Epidermal melanocyte (primary cell): ENCODE results near the gene DMGDH.
"Not testable (repeated sequence)": the region's sequence is repeated elsewhere in the genome, so short reads cannot be mapped to it uniquely, and the experiment has no call there.

Source experiments
- DNase-seq: peaks from one replicate; pipeline ENCODE4 v3.0.0; 2011; ENCODE audit warnings: low spot score; ENCODE audit not compliant: insufficient read length

The DMGDH gene

DNA sequence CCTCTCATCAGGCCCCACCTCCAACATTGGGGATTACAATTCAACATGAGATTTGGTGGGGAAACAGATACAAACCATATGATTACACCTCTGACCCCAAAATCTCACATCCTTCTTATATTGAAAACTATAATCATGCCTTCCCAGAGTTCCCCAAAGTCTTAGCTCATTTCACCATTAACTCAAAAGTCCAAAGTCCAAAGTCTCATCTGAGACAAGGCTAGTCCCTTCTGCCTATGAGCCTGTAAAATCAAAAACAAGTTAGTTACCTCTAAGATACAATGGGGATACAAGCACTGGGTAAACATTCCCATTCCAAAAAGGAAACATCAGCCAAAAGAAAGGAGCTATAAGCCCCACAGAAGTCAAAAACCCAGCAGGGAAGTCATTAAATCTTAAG is 57.6 kb downstream of the DMGDH start:
- DNase-seq: no peak

DNA sequence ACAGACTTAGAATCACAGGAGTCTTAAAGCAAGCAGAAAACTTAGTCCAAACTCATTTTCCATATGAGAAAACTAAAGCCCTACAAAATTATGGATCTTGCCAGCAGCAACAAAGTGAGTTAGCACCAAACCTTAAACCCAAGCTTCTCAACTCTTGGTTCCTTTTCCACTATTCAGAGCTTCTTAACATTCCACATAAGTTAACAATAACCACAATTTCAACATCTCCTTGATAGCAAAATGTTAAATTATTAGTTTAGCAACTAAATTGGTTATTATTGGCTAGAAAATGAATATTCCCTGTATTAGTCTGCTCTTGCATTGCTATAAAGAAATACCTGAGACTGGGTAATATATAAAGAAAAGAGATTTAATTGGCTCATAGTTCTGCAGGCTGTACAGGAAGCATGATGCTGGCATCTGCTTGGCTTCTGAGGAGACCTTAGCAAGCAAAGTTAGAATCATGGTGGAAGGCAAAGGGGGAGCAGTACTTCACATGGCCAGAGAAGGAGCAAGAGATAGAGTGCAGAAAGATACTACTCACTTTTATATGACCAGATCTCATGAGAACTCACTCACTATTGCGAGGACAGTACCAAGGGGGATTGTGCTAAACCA is 58.1 kb downstream of the DMGDH start:
- DNase-seq: no peak

DNA sequence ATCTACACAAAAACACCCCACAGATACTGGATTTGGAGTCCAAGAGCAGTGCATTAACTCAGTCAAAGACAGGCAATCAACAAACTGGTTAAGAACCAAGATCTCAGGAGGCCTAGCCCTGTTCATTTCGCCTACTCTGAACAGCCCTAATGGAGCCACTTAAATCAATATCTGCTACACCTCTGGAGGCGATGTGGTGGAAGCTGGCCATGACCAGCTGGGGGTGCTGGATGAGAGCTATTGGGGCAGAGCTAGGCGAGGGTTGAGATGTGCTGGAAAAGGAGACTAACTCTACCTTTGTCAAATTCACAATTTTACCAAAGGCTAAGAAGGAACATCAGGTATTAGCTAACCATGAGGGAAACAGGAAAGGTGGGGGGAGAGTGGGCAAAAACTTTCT is 61.1 kb downstream of the DMGDH start:
- no peak for DNase-seq

DNA sequence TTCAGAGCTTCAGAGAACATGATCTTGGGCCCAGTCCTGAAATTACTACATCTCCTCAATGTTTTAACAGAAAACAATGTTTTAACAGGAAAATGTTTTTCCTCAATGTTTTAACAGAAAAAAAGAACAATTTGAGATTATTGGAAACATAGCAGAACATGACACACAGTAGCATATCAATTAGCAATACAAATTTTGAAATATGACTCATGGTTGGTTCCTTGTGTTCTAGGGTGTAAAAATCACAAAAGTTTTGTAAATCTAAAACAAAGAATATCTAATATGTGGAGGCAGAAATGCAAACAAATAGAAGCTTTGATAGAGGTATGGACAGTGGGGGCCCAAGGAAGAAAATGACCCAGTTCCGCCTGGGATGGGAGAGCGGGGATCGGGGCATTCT is 61.6 kb downstream of the DMGDH start:
- DNase-seq: no peak

DNA sequence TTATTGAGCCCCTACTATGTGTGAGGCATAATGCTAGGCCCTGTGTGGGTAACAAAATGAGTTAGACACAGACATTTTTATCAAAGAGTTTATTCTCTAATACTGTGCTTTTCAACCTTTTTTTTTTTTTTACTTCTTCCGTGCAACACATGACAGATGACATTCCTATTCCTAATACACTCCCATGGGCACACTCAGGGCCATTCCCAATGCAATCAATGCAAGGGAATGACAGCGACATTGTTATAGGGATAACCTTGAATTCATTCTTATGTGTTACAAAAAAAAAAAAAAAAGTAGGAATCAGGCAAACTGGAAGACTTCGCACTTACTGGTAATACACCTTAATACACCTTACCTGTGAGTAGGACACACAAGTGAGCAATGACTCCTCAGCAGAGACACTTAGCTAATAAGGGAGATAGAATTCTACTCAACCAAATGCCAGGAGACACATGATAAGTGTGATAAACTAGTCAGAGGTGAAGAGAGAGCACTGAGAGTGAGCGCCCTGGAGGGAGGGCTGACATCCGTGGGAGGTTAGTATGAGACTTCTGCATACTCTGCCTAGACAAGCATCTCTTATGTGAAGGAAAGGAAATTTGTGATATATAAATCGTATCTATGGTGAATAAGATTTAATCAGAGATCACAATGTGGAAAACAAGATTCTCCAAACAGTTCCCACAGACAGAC is 63.4 kb downstream of the DMGDH start:
- DNase-seq: no peak

- DNase-seq: no peak
Observed at GRCh38 chr5:79005151-79005550, 64.3 kb downstream of the DMGDH start.

- no peak for DNase-seq
Observed at GRCh38 chr5:79002374-79002773, 67.1 kb downstream of the DMGDH start.

DNA sequence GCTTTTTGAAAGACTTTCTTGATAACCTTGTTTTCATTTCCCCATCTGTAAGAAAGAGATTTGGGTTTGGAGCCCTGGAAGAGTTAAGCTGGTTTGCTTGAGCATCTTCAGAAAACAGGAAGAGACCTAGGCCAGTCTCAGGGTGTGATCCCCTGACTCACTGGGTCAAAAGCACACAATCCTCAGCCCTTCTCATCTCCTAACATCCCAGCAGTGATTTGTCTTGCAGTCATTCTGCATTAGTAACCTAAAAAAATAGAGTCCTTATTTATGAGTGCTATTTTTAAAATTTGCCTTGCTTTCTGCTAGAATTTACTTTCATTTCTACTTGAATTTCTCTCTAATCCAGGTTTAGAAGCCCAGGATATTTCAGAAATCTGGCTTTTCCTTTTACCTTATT is 68.0 kb downstream of the DMGDH start:
- DNase-seq: no peak

- no peak for DNase-seq
Observed at GRCh38 chr5:78997090-78997489, 72.4 kb downstream of the DMGDH start.

- DNase-seq: no peak
Observed at GRCh38 chr5:78995521-78996007, 73.9 kb downstream of the DMGDH start.

GRCh38 chr5:78993165-78993564 is 76.3 kb downstream of the DMGDH start:
- no peak for DNase-seq

- DNase-seq: no peak
Observed at GRCh38 chr5:78992146-78992545, 77.3 kb downstream of the DMGDH start.

DNA sequence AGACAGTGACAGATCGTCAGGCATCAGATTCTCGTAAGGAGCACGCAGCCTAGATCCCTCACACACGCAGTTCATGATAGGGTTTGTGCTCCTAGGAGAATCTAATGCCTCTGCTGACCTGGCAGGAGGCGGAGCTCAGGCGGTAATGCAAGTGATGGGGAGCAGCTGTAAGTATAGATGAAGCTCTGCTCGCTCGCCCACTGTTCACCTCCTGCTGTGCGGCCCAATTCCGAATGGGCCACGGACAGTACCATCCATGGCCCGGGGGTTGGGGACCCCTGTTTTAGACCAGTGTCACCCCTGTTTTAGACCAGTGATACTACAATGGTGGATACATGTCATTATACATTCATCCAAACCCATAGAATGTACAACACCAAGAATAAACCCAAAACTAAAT is 80.4 kb downstream of the DMGDH start:
- DNase-seq: no peak

GRCh38 chr5:78985725-78986223 is 83.7 kb downstream of the DMGDH start:
- DNase-seq: no peak

GRCh38 chr5:78985116-78985724 is 84.3 kb downstream of the DMGDH start, which contains the start of gene ARSB:
Gene ARSB, minus strand, starts transcription at chr5:78985310. Its CDS starts 62 bp downstream, at chr5:78985248.
- DNase-seq: no peak

GRCh38 chr5:78984439-78985115 is 84.9 kb downstream of the DMGDH start:
- peak; percentile 83 for DNase-seq

DNA sequence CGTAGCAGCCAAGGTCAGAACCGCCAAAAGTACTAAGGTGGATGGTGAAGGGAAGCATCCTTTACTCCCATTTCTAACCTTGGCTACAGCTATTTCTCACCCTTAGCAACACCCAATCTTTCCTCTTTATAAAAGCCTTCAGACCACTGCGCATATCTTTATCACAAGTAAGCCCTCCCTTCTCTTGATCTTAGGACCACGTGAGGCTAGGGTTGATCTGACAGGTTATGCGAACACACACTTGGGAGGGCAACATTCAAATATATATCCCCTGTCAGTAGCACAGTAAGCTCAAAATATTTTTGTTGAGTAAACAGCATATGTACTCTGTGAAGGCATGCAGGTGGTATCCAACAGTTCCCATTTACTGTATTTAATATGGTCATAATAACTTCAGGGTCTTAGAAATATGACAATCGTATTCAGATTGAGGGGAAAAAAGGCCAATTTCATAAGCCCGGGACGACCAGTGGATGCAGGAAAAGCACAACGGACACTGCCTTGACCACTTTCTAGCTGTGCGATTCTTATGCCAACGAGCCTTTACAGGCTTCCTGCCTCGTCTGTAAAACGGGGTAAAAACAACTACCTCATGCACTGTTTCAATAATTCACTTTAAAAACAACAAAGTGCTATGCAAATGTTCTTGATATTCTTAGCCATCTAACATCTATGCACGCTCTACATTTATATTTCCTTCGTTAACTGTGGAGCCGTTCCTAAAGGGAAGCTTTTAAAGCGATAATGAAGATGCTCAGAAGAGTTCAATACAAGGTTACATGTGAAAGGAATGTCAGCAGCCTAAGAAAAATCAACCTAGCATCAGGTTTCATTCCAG is 85.7 kb downstream of the DMGDH start:
- DNase-seq: no peak

DNA sequence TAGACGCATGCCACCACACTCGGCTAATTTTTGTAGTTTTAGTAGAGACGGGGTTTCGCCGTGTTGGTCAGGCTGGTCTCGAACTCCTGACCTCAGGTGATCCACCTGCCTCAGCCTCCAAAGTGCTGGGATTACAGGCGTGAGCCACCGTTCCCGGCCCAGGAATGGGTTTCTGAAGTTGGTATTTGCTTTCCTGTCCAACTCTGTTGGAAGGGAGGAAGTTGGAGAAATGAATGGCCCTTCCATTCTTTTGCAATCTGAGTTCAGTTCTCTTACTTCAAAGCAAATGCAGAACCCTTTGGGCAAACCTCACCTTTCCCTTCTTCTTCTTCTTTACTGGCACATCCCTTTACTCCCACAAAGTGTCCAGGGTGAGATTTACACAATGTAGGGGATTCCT is 86.3 kb downstream of the DMGDH start:
- DNase-seq: not testable (repeated sequence)

- DNase-seq: no peak
Observed at GRCh38 chr5:78979909-78980308, 89.6 kb downstream of the DMGDH start.

DNA sequence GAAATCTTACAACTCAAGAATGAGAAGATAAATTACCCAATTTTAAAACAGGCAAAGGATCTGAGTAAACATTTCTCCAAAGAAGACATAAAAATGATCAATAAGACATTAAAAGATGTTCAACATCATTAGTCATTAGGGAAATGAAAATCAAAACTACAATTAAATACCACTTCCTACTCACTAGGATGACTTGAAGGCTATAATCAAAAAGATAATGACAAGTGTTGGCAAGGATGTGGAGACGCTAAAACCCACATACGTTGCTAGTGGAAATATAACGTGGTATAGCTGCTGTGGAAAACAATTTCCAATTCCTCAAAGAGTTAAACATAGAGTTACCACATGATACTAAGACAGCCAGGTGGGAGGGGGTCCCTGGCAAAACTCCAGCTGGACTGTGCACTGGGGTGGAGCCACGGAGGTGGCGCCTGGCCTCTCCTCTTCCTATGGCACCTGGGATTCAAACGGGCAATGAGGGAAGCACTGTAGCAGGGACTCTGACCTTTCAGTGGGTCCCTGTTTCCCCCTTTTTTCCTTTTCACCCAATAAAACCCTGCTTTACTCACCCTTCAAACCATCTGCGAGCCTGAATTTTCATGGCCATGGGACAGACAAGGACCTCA is 90.2 kb downstream of the DMGDH start:
- no peak for DNase-seq

DNA sequence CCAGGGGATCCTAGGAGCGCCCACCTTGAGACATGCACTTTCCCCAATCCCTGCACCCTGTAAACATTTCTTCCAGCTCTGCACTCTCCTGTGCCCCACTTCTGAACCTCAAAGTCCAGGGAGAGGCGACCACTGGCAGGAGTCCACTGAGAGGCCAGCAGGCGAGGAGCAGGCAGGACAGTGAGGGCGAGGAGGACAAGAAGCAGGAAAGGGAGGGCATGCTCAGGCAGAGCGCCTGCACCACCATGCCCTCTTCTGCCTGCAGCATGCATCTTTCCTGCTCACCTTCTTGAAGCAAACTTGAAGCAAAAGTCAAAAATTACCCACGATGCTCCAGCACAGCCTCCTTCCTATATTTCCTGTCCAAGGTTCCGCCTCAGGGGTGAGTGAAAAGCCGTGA is 94.4 kb downstream of the DMGDH start:
- no peak for DNase-seq
